Activated CD8-positive, alpha-beta memory T cell treated with anti-CD3 and anti-CD28 coated beads, Interleukin-2, amount 50 U/mL, for 4 hours (primary cell): ENCODE data around the gene IL2RA.
"Not testable (repeated sequence)": the region's sequence is repeated elsewhere in the genome, so short reads cannot be mapped to it uniquely, and the experiment has no call there.

Experiments used
- DNase-seq: peaks from one replicate; pipeline ENCODE4 v3.0.0-alpha.2; 2020

The IL2RA gene

DNA sequence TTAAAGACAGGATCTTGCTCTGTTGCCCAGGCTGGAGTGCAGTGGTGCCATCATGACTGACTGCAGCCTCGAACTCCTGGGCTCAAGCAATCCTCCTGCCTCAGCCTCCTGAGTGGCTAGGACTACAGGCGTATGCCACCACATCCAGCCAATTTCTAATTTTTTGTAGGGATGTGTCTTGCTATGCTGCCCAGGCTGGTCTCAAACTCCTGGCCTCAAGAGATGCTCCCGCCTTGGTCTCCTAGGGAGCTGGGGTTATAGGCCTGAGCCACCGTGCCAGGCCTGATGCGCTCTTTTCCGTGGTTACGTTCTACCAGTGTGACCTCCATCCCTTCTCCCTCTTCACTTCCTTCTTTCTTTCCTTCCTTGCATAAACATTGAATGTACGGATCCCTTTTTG lies 50.6 kb downstream of the IL2RA start:
- DNase-seq = no peak

DNA sequence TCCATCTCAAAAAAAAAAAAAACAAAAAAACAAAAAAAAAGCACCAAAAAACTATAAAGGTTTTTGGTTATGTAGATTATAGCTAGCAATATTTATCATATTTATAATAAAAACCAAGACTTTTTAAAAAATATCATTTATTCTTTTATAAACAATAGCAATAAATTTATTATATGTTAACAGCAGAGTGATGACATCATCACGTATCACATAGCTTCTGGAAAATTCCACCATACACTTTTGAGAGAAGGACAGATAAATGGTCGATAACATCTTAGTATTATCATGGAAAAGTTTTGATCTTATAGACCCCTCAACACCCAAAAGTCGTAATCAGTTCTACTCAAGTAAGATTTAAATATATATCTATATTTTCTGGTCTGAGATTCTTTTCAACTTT lies 51.6 kb downstream of the IL2RA start:
- DNase-seq = no peak

DNA sequence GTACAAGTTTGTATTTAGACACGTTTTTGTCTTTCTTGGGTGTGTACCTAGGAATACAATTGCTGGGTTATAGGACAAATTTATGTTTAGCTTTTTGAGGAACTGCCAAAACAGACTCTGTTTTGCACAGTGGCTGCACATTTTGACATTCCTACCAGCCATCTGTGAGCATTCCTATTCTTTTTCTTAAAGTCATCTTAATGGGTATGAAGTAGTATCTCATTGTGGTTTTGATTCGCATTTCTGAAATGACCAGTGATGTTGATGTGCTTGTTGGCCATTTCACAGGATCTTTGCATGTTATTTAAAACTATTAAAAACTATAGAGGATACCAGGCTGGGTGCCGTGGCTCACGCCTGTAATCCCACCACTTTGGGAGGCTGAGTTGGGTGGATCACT lies 52.2 kb downstream of the IL2RA start:
- DNase-seq = no peak

DNA sequence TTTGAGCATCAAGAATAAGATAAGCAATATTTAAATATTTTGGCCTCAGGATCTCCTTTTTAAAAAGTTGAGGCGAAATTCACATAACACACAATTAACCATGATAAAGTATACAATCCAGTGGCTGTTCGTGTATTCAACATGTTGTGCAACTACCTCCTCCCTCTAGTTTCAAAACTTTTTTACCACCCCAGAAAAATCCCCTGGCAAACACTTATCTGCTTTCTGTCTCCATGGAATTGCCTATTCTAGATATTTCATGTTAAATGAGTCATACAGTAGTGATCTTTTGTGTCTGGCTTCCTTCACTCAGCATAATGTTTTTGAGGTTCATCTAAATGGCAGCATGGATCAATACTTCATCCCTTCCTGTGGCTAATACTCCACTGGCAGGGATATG lies 53.0 kb downstream of the IL2RA start:
- DNase-seq = no peak

DNA sequence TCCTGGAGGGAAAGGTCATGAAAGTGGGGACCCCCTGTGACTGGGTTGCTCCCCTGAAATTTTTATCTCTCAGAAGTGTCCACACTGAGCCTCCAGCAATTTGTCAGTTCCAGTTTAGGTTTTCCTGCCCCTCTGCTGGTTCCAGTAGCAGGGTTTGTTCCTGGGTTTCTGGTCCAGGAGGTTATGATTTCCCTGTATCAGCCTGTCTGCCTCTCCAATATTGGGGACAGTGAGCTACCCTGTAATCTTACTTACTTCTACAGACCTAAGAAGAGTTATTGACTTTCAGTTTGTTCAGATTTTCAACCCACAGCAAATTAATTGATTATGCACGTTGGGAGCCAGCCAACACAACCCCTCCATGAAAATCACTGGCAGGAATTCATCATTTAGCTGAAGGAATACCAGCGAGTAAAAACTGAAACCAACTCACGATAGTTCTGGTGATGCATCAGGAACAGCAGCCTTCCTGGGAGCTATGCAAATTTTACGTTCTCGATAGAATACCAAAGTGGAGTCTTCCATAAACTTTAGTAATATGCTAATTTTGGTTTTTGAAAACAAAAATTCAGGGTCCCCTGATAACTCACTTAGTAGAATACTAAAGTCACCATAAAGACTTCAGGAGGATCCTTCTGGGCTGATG lies 53.5 kb downstream of the IL2RA start:
- DNase-seq = no peak

GRCh38 chr10:6006991-6007390 lies 55.2 kb downstream of the IL2RA start:
- DNase-seq = no peak

DNA sequence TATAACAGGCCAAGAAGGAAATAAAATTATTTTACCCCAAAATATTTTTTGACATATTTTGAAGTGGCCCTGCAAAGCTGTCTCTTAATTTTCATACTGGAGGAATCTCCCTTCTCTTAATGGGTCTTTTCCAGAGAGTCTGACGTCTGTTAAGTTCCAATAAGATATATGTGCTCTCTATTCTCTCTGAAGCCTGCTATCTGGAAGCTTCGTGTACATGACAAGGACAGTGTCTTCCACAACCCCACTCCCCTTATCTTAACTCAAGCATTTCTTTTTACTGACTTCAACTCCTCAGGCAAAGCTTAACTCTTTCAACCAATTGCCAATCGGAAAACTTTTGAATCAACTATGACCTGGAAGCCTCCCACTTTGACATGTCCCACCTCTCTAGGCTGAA lies 55.6 kb downstream of the IL2RA start:
- no peak for DNase-seq

GRCh38 chr10:6005856-6006395 lies 56.2 kb downstream of the IL2RA start:
- no peak for DNase-seq

- not testable (repeated sequence) for DNase-seq
Observed at GRCh38 chr10:6005161-6005804, 56.9 kb downstream of the IL2RA start.

GRCh38 chr10:6002809-6003510 lies 59.2 kb downstream of the IL2RA start:
- no peak for DNase-seq

DNA sequence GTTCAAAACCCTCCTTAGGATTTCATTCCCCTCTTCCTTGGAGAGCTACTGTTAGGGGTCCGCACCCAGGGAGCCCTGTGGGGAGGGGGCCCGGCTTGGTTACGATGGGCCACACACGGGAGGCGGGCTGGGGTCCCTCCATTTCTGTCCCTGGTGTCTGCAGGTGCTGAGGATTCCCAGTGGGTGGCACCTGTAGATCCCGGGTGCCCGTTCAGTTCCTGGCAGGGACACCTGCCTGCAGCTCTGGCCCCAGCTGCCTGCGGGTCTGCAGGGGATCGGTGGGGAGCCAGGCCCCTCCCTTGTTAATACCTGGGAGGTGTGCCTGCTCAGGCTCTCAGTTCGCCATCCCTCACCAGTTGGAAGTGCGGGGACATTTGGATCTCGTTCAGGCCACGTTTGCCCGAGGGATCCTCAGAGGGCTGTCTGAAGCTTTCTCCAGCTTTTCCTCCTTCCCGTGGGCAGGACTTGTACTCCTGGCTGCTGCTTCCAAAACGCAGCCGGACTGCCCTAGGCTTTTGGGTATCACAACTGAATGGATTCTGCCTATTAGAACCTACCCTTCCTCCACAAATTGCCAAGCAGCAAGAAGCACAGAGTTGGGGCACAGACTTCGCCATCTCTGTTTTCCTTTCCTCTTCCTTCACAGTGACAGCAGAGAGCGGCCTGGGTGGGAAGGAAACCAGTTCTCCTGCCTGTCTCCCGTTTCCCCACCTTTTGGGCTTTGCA lies 62.6 kb downstream of the IL2RA start:
- DNase-seq = no peak

GRCh38 chr10:5996696-5997095 lies 65.5 kb downstream of the IL2RA start:
- DNase-seq = no peak

DNA sequence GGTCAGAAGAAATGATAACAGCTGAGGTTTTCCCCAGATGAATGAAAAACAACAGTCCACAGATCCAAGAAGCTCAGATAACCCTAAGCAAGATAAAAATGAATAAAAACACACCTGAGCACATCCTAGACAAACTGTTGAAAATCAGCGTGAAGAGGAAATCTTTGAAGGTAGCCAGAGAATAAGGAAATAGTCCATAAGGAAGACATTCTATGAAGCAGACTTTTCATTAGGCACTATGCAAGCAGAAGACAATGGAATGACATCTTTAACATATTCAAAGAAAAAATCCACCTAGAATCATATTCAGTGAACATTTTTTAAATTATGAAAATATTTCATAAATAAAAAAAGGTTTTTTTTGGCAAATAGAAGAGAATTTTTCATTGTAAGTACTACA lies 69.8 kb downstream of the IL2RA start:
- DNase-seq = no peak

GRCh38 chr10:5991708-5992107 lies 70.5 kb downstream of the IL2RA start:
- DNase-seq = no peak

- DNase-seq = no peak
Observed at GRCh38 chr10:5989756-5990155, 72.4 kb downstream of the IL2RA start.

DNA sequence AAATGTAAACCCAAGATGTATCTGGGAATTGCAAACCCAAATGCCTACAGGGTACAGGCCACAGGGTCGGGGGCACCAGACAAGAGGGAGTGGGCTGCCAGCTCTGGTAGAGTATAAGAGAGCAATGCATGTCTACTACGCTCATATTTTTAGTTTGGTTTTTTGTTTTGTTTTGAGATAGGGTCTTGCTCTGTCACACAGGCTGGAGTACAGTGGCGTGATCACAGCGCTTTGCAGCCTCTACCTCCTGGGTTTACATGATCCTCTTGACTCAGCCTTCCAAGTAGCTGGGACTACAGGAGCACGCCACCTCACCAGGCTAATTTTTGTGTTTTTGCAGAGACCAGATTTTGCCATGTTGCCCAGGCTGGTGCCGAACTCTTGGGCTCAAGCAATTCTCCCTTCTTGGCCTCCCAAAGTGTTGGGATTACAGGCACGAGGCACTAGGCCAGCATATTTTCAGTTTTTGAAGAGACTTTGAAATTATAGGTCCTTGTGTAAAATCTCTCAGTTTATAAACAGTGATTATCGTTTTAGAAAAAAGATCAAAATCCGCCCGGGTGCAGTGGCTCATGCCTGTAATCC lies 73.7 kb downstream of the IL2RA start:
- no peak for DNase-seq

DNA sequence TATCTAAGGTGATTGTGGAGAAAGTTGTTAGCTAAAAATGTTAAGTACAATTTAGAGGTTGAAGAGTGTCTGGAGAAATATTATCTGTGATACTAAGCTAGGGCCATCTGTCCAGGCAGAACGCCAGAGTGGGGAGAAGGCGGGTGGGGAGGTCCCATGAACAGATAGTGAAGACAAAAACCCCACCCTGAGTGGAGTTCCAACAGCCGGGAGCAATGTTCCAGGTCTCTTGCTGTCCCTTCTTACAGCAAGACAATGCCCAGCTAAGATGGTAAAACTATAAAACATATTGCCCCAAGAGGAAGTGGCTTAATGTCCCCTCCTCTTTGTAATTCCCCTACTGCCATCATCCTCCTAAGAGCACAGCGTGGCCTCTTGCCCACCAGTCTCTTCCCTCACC lies 74.4 kb downstream of the IL2RA start:
- DNase-seq = no peak

DNA sequence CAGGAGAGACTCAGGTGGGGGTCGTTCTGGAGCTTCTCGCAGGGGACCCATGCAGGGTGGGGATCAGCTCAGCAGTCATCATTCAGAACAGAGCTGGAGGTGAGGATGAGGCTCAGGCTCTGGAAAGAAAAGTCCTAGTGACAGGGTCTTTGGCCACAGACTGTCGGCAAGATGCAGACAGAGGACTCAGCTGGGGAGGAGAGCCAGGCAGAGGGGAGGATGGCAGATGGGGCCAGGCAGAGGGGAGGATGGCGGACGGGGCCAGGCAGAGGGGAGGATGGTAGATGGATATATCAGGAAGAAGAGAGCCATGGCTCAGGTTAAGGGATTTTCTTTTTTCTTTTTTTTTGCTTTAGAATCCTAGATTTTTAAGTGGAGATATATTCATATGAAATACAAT lies 77.1 kb downstream of the IL2RA start:
- no peak for DNase-seq

- DNase-seq = no peak
Observed at GRCh38 chr10:5983774-5984173, 78.4 kb downstream of the IL2RA start.

GRCh38 chr10:5981529-5981928 lies 80.6 kb downstream of the IL2RA start:
- no peak for DNase-seq

DNA sequence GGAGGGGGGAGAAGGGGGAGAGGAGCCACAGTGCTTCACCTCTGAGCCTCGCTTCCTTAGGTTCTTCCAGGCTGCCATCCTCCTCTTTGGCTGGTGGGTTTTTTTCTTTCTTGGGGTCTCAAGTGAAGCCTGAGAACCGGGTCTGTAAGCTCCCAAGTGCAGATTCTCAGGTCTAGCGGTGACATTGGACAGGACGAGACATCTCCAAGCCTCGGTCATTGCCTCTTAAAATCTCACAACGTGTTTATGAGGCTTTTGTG lies 84.0 kb downstream of the IL2RA start:
- DNase-seq = no peak

GRCh38 chr10:5977471-5978229 lies 84.5 kb downstream of the IL2RA start, which contains the start of gene IL15RA:
IL15RA (minus strand) TSS chr10:5977543; CDS start chr10:5977492, 51 bp downstream.
- peak; percentile 92 for DNase-seq
